Activated T-cell treated with anti-CD3 and anti-CD28 coated beads, Interleukin-2, amount 50 U/mL, for 4 hours (primary cell): ENCODE measurements around the gene TPI1. TPM values are rescaled to one million over a fixed set of nuclear protein-coding genes. Genes with fewer than 3 reads are reported as not detected.
A peak's percentile ranks its signal among the peaks of the same experiment; 100 is the strongest.

ENCODE experiments used
- ATAC-seq, 2 donors: fragments of 200-7000 bp; cut with Tn5 transposase; one replicate each; pipeline ENCODE4 v1.10.0; 2021
- DNase-seq: peaks from one replicate; pipeline ENCODE4 v3.0.0-alpha.2; 2020
- H3K27me3 Mint-ChIP-seq: one replicate; pipeline ENCODE4 v1.8.0; 2021; ENCODE audit warnings: low read depth, mixed read lengths
- H3K36me3 Mint-ChIP-seq: one replicate; pipeline ENCODE4 v1.8.0; 2022; ENCODE audit warnings: mixed read lengths; ENCODE audit not compliant: insufficient read depth
- H3K4me1 Mint-ChIP-seq: one replicate; pipeline ENCODE4 v1.8.0; 2021; ENCODE audit warnings: low read depth, mixed read lengths
- H3K4me3 Mint-ChIP-seq: one replicate; pipeline ENCODE4 v1.8.0; 2021; ENCODE audit warnings: mild to moderate bottlenecking, moderate library complexity, mixed read lengths
- H3K9me3 Mint-ChIP-seq: one replicate; pipeline ENCODE4 v1.8.0; 2021; ENCODE audit warnings: mixed read lengths
- total RNA-seq, 3 donors: library from RNA; stranded (reverse); gene quantifications; one replicate each; pipeline ENCODE4 v1.2.1, GENCODE V29; 2021

Gene TPI1
- total RNA-seq, 3 donors from 2014 or later = 1,135 to 1,217 (median 1,169) TPM

DNA sequence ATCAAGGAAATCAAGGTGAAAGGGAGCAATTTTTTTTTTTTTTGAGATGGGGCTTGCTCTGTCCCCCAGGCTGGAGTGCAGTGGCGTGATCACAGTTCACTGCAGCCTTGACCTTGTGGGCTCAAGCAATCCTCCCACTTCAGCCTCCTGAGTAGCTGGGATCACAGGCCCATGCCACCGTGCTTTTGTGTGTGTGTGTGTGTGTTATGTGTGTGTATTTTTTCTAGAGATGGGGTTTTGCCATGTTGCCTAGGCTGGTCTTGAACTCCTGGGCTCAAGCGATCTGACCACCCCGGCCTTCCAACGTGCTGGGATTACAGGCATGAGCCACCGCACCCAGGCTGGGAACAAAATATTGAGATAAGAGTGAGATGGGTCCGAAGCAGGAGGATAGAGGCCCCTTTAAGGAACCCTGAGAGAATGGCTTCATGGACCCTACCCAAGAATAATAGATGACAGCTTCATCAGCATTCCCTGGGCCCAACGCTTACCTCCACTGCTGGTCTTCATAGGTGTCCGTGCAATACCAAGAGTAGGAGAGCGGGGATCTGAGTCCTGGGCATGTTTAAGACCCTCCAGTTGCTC is 17.3 kb upstream of the TPI1 start:
- ATAC-seq = no peak
- peaks cover 5% of the 10 kb centered on the region for H3K36me3 Mint-ChIP-seq
- H3K4me1 Mint-ChIP-seq = peaks cover 25% of the 10 kb centered on the region
- no peak overlapping the region for H3K4me3 Mint-ChIP-seq
- H3K27me3 Mint-ChIP-seq = no peaks in the 10 kb centered on the region
- H3K9me3 Mint-ChIP-seq = no peaks in the 10 kb centered on the region
- no peak for DNase-seq

DNA sequence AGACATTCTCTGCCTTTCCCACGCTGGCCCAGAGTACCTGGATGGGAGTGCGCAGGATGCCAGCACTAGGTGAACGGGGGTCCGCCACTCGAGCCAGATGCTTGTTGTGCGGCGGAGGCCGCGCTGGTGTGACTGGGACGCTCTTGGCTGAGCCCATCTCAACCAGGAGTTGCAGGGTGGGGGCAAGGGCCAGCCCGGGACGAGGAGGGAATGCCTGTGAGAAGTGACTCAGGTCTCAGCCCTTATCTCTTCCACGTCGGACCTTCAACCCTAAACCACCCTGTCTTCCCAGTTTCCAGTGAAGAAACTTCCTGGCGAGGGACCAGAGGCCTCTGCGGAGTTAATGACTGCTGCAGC is 16.6 kb upstream of the TPI1 start:
- Mint-ChIP-seq H3K9me3 (no peaks in the 10 kb centered on the region), H3K4me3 (peak overlapping the region; percentile 94), H3K36me3 (peaks cover 9% of the 10 kb centered on the region), H3K4me1 (peaks cover 25% of the 10 kb centered on the region), H3K27me3 (no peaks in the 10 kb centered on the region)
- DNase-seq (no peak), ATAC-seq (no peak)

DNA sequence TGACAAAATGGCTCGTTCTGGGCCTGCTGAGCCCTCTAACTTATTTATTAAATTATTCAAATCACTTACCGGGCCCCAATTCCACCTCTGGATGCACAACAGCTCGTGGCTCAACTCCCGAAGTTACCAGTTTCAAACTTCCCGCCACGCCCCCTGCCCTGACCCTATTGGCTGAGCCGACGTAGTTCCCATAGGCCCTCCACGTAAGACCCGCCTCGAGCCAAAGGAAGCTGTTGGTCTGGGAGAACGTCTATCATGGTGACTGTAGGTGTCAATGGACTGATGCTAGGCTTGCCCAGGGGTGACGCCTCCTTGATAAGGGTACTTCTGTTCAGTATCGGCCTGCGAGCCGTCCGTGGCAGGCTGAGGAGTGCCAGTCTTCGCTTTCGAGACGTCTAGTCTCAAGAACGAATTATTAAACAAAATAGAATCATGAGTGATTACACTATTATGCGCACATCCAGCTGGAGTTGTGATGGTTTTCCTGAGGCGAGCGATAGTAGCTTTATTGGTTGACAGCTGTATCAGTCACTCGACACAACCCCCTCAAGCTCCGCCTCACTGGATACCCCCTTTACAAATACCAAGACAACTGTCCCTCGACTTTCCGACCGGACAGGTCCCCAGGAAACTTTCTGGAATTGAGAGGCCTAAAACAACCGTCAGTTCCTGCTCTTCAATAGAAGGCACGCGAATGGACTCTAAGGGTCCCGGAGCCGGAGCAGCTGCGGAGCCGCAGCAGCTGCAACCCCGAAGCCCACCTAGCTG is 16.0 kb upstream of the TPI1 start, which contains the start of gene CDCA3:
Gene CDCA3 (minus strand): TSS at position 134 of the 768 bp plus-strand sequence. CDS start 334 bp downstream, outside the sequence.
- peak; percentile 58 for ATAC-seq
- H3K9me3 Mint-ChIP-seq = no peaks in the 10 kb centered on the region
- peak; percentile 86 for DNase-seq
- no peaks in the 10 kb centered on the region for H3K27me3 Mint-ChIP-seq
- peak within 1 kb of the TSS; percentile 94 for H3K4me3 Mint-ChIP-seq
- H3K4me1 Mint-ChIP-seq = peaks cover 25% of the 10 kb centered on the region
- peaks cover 11% of the 10 kb centered on the region for H3K36me3 Mint-ChIP-seq

DNA sequence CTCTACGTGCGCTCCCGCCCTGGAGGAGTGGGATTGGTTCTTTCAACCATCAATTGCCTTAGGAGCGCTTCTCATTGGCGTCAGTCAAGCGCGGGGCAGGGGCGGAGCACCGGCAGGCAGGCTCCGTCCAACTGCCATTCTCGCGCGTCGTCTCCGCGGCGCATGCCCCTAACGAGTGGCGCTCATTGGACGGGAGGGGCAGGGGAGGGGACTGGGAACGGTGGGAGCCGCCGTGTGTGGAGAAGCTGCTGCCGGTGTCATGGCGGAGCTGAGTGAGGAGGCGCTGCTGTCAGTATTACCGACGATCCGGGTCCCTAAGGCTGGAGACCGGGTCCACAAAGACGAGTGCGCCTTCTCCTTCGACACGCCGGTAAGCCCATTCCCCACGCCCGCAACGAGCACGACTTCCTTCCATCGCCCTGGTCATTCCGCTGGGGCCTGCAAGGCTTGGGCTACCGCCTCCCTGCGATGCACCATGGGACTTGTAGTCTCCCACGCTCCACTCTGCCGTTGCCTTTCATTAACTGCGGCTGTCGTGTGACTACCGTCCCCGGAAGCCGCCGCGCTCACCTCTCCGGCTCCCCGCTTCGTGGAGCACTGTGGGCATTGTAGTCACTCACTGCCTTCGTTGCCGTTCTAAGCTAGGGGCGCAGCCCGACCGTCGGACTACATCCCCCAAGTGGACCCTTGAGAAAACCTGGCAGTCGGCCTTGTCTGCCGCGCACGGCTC is 15.2 kb upstream of the TPI1 start, which contains the start of gene USP5:
Gene USP5 (plus strand): TSS at position 230 of the 730 bp plus-strand sequence. CDS start 30 bp downstream, at position 260.
- H3K4me1 Mint-ChIP-seq = peaks cover 25% of the 10 kb centered on the region
- peaks cover 12% of the 10 kb centered on the region for H3K36me3 Mint-ChIP-seq
- no peaks in the 10 kb centered on the region for H3K9me3 Mint-ChIP-seq
- H3K4me3 Mint-ChIP-seq = peak within 1 kb of the TSS; percentile 94
- peak; percentile 95 for DNase-seq
- peak; percentile 78 to 80 for ATAC-seq
- H3K27me3 Mint-ChIP-seq = no peaks in the 10 kb centered on the region

DNA sequence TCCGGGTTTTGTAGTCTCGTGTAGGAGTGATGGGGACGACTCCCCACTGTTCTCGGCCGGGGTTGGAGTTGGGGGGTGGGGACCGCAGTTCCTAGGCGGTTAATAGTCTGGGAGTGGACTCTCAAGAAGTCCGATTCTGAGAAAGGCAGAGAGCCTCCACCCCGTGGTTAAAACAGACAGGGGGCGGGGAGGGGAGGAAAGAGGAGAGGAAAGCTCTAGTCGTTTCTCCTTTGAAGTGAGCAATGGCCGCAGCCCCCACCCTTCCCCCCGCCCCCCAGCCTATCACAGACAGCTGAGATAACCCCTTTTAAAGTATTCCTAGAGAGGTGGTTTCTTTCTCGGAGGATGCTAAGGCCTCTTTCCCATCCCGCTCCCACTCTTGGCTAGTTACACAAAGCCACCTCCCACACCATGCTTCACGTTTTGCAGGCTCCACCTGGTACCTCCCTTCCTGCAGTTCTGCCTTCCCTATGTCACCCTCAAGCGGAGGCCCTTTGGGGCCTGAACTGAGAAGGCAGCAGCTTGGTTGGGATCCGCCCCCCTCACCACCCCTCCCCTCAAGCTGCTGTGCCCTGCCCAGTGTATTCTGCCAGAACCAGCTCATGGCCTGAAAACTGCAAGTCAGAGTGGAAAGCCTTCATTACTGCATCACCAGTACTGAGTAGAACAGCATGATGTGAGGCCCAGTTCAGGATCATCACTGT is 14.5 kb upstream of the TPI1 start:
- Mint-ChIP-seq H3K4me3 (peak overlapping the region; percentile 94), H3K9me3 (no peaks in the 10 kb centered on the region), H3K36me3 (peaks cover 17% of the 10 kb centered on the region), H3K4me1 (peaks cover 25% of the 10 kb centered on the region), H3K27me3 (no peaks in the 10 kb centered on the region)
- ATAC-seq = peak; percentile 19 to 21
- peak; percentile 41 for DNase-seq

DNA sequence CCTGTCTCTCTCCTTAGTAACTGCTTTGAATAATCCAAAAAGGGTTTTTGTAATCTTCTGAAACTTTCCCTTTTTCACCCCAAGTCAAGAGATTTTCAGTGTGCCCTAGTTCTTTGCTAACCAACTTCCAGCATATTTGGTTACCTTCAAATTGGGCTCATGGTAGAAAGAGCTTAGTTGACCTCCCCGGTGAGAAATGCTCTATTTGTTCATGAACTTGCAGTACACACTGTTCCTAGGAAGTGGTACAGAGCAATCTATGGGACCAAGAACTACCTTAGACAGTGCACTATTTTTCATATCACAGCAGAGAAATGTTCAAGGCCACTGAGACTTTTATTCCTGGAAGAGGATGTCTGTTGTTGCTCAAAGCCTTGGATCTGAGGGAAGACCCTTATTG is 13.7 kb upstream of the TPI1 start:
- H3K27me3 Mint-ChIP-seq = no peaks in the 10 kb centered on the region
- peaks cover 21% of the 10 kb centered on the region for H3K36me3 Mint-ChIP-seq
- H3K9me3 Mint-ChIP-seq = no peaks in the 10 kb centered on the region
- H3K4me1 Mint-ChIP-seq = peaks cover 25% of the 10 kb centered on the region
- peak overlapping the region; percentile 94 for H3K4me3 Mint-ChIP-seq
- DNase-seq = no peak
- ATAC-seq = no peak

DNA sequence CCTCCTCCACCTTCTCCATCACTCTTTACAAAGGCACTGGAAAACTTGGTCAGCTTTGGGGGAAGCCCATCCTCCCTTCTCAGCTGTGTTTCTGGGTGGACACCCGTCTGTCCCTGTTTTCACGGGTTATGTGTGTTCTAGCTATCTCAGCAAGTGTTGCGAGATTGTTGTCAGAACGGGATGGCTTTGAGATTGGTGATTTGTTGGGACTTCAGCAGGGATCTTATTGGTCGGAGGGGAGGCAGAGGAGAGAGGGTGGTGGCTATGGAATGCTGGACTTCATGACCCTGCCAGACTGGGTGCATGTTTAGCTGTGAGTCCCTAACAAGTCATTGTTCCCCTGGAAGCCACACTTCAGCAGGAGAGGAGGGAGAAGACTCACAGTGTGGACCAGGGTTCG is 13.3 kb upstream of the TPI1 start:
- H3K4me3 Mint-ChIP-seq = peak overlapping the region; percentile 94
- DNase-seq = no peak
- peaks cover 21% of the 10 kb centered on the region for H3K36me3 Mint-ChIP-seq
- peaks cover 25% of the 10 kb centered on the region for H3K4me1 Mint-ChIP-seq
- no peaks in the 10 kb centered on the region for H3K9me3 Mint-ChIP-seq
- ATAC-seq = no peak
- no peaks in the 10 kb centered on the region for H3K27me3 Mint-ChIP-seq

DNA sequence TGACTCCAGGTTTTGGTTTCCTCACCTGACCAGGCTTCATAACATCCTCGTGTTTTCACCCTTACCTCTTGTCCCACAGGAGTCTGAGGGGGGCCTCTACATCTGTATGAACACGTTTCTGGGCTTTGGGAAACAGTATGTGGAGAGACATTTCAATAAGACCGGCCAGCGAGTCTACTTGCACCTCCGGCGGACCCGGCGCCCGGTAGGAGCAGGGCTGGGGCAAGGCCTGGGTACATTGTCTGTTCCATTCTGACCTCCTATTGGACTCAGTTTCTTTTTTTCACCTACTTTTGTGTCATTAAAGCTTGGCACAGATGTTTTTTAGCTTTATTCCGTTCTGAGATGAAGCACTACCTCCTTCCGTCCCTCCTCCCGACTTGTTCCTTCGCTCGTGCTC is 12.0 kb upstream of the TPI1 start:
- Mint-ChIP-seq H3K36me3 (peaks cover 29% of the 10 kb centered on the region), H3K9me3 (no peaks in the 10 kb centered on the region), H3K4me3 (no peak overlapping the region), H3K27me3 (no peaks in the 10 kb centered on the region), H3K4me1 (peaks cover 22% of the 10 kb centered on the region)
- DNase-seq (no peak), ATAC-seq (no peak)

DNA sequence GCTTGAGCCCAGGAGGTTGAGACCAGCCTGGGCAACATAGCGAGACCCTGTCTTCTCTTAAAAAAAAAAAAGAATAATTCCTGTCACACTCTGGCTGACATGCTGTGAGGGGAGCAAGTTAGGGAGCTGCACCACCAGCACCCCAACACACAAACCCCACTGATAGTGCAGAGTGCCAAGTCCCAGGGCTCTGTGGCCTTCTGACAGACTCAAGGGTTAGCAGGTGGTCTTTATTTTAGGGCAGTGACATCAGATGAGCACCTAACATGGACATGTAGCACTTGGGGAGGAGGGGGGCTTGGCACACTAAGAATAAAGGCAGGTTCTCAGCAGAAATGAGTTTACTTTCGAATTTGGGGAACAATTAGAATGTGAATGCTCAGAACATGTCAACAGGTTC is 8.5 kb upstream of the TPI1 start:
- Mint-ChIP-seq H3K27me3 (no peaks in the 10 kb centered on the region), H3K36me3 (peaks cover 51% of the 10 kb centered on the region), H3K9me3 (no peaks in the 10 kb centered on the region), H3K4me1 (peaks cover 9% of the 10 kb centered on the region), H3K4me3 (no peak overlapping the region)
- DNase-seq = no peak
- ATAC-seq = no peak

DNA sequence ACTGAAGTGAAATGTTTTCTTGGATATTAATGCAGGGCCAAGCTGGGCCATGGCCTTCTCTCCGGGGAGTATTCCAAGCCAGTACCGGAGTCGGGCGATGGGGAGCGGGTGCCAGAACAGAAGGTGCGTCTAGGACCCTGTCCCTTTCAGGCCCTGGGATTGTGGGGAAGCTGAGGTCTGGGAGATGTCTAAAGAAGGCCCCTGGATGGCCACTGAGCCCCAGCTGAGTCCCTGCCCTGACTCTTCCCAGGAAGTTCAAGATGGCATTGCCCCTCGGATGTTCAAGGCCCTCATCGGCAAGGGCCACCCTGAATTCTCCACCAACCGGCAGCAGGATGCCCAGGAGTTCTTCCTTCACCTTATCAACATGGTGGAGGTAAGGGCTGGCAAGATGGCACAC is 7.2 kb upstream of the TPI1 start:
- no peaks in the 10 kb centered on the region for H3K9me3 Mint-ChIP-seq
- no peaks in the 10 kb centered on the region for H3K27me3 Mint-ChIP-seq
- H3K36me3 Mint-ChIP-seq = peaks cover 54% of the 10 kb centered on the region

DNA sequence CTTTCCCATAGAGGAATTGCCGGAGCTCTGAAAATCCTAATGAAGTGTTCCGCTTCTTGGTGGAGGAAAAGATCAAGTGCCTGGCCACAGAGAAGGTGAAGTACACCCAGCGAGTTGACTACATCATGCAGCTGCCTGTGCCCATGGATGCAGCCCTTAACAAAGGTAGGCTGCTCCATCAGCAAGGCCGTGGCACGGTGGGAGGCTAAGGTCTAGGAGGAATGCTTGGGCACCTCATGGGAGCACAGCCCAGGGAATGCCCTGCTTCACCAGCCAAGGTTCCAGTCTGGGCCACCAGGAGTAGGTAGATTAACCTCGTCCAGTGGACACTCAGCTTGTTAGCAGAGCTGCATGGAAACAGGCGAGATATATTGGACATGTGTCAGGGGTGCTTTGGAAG is 6.4 kb upstream of the TPI1 start:
- no peaks in the 10 kb centered on the region for H3K9me3 Mint-ChIP-seq
- H3K27me3 Mint-ChIP-seq = no peaks in the 10 kb centered on the region
- no peaks in the 10 kb centered on the region for H3K4me1 Mint-ChIP-seq
- H3K4me3 Mint-ChIP-seq = no peak overlapping the region
- no peak for ATAC-seq
- DNase-seq = no peak
- peaks cover 55% of the 10 kb centered on the region for H3K36me3 Mint-ChIP-seq

More for the DNA sequence above, 7.2 kb upstream of the TPI1 start:
- Mint-ChIP-seq H3K4me3 (no peak overlapping the region), H3K4me1 (no peaks in the 10 kb centered on the region)
- no peak for DNase-seq
- ATAC-seq = no peak

DNA sequence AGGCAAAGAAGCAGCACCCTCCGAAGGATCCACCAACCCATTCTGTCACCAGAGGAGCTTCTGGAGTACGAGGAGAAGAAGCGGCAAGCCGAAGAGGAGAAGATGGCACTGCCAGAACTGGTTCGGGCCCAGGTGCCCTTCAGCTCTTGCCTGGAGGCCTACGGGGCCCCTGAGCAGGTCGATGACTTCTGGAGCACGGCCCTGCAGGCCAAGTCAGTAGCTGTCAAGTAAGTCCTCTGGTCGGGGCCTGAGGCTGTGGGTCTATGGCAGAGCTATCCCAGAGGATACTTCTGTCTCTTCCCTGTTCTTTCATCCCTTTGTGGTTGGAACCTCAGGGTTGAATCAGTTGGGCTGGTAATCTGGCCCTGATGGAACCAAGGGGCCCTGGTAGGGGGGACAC is 5.9 kb upstream of the TPI1 start:
- Mint-ChIP-seq H3K9me3 (no peaks in the 10 kb centered on the region), H3K27me3 (no peaks in the 10 kb centered on the region), H3K36me3 (peaks cover 57% of the 10 kb centered on the region), H3K4me1 (peaks cover under 1% of the 10 kb centered on the region), H3K4me3 (no peak overlapping the region)
- DNase-seq (no peak), ATAC-seq (no peak)

DNA sequence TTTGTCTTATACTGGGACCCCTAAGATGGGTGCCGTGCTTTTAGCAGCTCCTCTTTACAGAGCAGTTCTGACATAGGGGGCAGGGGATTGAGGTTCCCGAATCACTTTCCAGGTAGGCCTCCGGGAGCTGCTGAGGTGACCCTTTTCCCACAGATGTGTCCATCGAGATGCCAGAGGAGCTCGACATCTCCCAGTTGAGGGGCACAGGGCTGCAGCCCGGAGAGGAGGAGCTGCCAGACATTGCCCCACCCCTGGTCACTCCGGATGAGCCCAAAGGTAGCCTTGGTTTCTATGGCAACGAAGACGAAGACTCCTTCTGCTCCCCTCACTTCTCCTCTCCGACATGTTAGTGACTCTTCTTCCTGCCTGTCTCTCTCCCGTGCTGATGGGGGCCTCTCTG is 4.3 kb upstream of the TPI1 start:
- DNase-seq = no peak
- peaks cover 50% of the 10 kb centered on the region for H3K36me3 Mint-ChIP-seq
- H3K9me3 Mint-ChIP-seq = no peaks in the 10 kb centered on the region

More for the DNA sequence above, 4.3 kb upstream of the TPI1 start:
- no peak for ATAC-seq
- H3K4me3 Mint-ChIP-seq = no peak overlapping the region
- no peaks in the 10 kb centered on the region for H3K27me3 Mint-ChIP-seq
- H3K4me1 Mint-ChIP-seq = peaks cover 6% of the 10 kb centered on the region
